GM23338 (cell line): Measurements from ENCODE around the gene CNTNAP5. TPM values are rescaled to one million over a fixed set of nuclear protein-coding genes. Genes with fewer than 3 reads are reported as not detected.

Source experiments
- CTCF ChIP-seq, 2 experiments: fragments of 200-600 bp in 1 of 2; sonication (generic) in 1 of 2; conservative IDR thresholded peaks; 2 replicates each; pipeline versions ENCODE4 v1.5.1 to v1.6.1; 2016 to 2017; ENCODE audit warnings: antibody characterized with exemption in 2 of 2, low read depth in 2 of 2, mild to moderate bottlenecking in 2 of 2, moderate library complexity in 1 of 2
- ETS1 ChIP-seq: IDR thresholded peaks from 2 replicates; pipeline ENCODE4 v1.6.1; 2016; ENCODE audit warnings: antibody characterized with exemption
- POLR2AphosphoS5 ChIP-seq: IDR thresholded peaks from 2 replicates; pipeline ENCODE4 v1.6.1; 2016; ENCODE audit warnings: antibody characterized with exemption, low read depth
- REST ChIP-seq: IDR thresholded peaks from one replicate; pipeline ENCODE4 v1.6.1; 2018; ENCODE audit warnings: antibody characterized with exemption; ENCODE audit not compliant: unreplicated experiment
- polyA plus RNA-seq: library from polyadenylated mRNA; unstranded; fragments of >200 nt; fragmentation: Nextera tagmentation; extraction: Ambion mirVana; gene quantifications from 2 replicates; pipeline ENCODE4 v1.2.1, GENCODE V29; 2016
- total RNA-seq: library from RNA; depleted of rRNA; stranded (reverse); fragments of >200 nt; shearing (Covaris generic); gene quantifications from 2 replicates; pipeline ENCODE4 v1.2.3, GENCODE V29; 2014
- TF ChIP-seq, protein P1 (sequence below): fragments of 250-450 bp; sonication (Bioruptor Pico); IDR thresholded peaks from 2 replicates; pipeline ENCODE4 v1.5.0; 2020; ENCODE audit warnings: mild to moderate bottlenecking, moderate library complexity

The CNTNAP5 gene
- total and polyA plus RNA-seq, 2 experiments from 2014 or later: 0.49 to 0.50 TPM

DNA sequence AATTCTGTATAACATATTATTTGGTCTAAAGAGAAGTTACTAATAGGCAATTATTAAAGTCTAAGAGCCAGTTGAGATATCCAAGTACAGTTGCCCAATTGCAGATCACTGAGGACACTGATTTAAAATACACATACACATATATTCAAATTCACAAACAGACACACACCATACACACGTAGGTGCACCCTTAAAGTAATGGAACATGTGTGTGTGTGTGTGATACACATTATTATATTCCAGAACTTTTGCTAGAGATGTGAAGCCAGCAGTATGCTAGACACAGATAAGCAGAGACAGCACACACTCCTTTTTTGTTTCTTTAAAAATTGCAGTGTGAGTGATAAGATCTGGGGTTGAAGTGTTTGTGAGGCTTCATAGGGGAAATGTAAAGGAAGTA, 292.5 kb downstream of the CNTNAP5 start (continued):
- TF ChIP-seq, protein P1, sequence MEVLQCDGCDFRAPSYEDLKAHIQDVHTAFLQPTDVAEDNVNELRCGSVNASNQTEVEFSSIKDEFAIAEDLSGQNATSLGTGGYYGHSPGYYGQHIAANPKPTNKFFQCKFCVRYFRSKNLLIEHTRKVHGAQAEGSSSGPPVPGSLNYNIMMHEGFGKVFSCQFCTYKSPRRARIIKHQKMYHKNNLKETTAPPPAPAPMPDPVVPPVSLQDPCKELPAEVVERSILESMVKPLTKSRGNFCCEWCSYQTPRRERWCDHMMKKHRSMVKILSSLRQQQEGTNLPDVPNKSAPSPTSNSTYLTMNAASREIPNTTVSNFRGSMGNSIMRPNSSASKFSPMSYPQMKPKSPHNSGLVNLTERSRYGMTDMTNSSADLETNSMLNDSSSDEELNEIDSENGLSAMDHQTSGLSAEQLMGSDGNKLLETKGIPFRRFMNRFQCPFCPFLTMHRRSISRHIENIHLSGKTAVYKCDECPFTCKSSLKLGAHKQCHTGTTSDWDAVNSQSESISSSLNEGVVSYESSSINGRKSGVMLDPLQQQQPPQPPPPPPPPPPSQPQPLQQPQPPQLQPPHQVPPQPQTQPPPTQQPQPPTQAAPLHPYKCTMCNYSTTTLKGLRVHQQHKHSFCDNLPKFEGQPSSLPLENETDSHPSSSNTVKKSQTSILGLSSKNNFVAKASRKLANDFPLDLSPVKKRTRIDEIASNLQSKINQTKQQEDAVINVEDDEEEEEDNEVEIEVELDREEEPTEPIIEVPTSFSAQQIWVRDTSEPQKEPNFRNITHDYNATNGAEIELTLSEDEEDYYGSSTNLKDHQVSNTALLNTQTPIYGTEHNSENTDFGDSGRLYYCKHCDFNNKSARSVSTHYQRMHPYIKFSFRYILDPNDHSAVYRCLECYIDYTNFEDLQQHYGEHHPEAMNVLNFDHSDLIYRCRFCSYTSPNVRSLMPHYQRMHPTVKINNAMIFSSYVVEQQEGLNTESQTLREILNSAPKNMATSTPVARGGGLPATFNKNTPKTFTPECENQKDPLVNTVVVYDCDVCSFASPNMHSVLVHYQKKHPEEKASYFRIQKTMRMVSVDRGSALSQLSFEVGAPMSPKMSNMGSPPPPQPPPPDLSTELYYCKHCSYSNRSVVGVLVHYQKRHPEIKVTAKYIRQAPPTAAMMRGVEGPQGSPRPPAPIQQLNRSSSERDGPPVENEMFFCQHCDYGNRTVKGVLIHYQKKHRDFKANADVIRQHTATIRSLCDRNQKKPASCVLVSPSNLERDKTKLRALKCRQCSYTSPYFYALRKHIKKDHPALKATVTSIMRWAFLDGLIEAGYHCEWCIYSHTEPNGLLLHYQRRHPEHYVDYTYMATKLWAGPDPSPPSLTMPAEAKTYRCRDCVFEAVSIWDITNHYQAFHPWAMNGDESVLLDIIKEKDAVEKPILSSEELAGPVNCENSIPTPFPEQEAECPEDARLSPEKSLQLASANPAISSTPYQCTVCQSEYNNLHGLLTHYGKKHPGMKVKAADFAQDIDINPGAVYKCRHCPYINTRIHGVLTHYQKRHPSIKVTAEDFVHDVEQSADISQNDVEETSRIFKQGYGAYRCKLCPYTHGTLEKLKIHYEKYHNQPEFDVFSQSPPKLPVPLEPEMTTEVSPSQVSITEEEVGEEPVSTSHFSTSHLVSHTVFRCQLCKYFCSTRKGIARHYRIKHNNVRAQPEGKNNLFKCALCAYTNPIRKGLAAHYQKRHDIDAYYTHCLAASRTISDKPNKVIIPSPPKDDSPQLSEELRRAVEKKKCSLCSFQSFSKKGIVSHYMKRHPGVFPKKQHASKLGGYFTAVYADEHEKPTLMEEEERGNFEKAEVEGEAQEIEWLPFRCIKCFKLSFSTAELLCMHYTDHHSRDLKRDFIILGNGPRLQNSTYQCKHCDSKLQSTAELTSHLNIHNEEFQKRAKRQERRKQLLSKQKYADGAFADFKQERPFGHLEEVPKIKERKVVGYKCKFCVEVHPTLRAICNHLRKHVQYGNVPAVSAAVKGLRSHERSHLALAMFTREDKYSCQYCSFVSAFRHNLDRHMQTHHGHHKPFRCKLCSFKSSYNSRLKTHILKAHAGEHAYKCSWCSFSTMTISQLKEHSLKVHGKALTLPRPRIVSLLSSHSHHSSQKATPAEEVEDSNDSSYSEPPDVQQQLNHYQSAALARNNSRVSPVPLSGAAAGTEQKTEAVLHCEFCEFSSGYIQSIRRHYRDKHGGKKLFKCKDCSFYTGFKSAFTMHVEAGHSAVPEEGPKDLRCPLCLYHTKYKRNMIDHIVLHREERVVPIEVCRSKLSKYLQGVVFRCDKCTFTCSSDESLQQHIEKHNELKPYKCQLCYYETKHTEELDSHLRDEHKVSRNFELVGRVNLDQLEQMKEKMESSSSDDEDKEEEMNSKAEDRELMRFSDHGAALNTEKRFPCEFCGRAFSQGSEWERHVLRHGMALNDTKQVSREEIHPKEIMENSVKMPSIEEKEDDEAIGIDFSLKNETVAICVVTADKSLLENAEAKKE (CRISPR knock-in tag): no peak
- TF ChIP-seq REST: no peak
- TF ChIP-seq ETS1: no peak
- TF ChIP-seq POLR2AphosphoS5: no peak
- no peak for TF ChIP-seq CTCF (conservative IDR thresholded peaks at IDR 0.05; ENCODE audit: low read depth in 2 of 2)
